UCSD-AML1 (cell line): ENCODE data around the gene GNAI1.

ENCODE experiments used
- DNase-seq: peaks from one replicate; lab custom pipeline; 2025; ENCODE audit not compliant: unreplicated experiment; lab: John Stamatoyannopoulos, UW

Gene GNAI1

DNA sequence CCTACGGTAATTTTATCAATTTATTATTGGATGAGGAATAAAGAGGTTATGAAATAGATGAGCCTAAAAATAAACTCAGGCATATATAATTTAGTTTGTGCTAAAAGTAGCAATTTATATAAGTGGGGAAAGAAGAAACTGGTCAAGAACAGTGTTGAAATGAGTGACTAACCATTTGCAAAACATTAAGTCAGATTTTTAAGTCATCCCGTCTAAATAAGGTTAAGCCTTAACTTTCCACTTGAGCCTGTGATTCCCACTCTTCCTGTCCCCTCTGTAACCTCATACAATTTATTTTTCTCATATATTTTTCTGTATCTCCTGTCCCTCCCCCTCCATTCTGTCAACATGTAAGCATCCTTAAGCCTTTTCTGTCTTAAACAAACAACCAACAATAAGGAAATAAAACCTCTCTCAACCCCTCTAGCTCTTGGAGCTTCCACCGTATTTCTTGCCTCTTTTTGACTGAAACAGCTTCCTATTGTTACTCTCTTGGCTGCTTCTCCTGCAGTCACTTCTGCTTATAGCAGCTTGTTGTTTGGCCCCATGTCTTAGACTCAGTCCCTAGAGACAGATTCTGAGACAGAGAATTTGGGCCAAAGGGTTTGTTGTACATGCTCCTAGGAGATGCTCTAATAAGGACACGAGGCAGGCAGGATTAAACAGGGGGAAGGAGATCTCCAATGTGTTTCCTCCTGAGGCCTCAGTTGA lies 109.7 kb downstream of the GNAI1 start:
- no peak for DNase-seq

- no peak for DNase-seq
These were observed 112.5 kb downstream of the GNAI1 start for GRCh38 chr7:80247144-80247543.

DNA sequence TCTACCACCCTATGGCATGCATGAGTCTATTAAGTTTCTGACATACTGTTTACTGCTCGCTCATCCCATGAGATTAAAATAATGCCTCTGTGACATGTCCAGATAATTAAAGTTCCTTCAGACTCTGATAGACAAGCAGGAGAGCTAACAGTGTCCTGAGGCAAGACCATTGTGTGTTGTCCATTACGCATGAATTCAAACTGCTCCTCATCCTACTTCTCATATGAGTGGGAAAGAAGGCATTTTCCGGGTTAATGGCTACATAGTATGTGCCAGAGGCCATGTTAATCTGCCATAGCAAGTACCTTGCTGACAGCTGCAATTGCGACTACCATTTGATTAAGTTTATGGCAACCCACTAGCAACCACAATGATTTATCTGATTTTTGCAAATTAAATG lies 113.3 kb downstream of the GNAI1 start:
- DNase-seq: no peak

DNA sequence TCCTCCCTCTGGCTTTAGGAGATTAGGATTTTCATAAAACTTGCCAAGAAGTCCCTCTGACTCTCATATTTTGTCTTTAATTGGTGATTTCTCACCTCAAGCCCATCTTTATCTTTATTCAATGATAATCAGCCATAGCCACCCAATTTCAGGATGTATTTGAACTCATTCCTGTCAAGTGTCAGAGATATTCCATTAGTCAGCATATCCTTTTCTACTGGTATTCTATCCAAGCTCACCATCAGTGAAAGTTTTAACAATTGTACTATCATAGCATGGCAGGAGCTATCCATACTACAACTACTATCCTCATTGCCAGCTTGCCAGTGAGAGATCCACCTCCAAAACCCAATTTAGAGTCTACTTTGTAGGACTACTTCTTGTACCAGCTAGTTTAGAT lies 114.6 kb downstream of the GNAI1 start:
- DNase-seq: no peak

DNA sequence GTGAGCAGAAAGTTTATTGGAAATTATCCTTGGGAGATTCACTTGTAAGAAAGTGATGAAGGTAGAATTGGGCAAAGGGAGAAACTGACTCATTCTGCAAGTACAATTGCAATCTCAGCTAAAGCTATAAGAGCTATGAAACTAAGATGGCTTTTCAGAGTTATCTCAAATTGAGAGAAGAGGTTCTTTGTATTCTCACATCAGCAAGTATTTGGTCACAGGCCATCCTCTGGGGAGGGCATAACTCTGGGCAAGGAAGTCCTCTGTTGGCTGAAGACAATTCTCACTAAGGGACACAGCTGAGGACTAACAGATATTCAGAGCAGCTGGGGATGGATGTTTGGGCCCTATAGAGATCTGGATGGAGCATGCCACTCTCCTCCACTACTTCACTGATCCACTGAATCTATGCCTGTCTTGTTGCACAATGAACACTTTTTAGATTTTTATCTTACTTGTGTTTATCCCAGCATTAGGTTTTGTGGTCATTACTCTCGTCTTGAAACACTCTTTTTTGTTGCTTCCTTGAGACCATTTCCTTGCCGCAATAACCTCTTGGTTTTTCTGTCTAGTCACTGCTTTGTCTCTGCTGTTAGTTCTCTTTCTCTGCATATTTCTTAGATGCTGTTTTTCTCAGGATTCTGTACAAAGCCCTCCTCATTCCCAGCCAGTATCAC lies 115.1 kb downstream of the GNAI1 start:
- no peak for DNase-seq

DNA sequence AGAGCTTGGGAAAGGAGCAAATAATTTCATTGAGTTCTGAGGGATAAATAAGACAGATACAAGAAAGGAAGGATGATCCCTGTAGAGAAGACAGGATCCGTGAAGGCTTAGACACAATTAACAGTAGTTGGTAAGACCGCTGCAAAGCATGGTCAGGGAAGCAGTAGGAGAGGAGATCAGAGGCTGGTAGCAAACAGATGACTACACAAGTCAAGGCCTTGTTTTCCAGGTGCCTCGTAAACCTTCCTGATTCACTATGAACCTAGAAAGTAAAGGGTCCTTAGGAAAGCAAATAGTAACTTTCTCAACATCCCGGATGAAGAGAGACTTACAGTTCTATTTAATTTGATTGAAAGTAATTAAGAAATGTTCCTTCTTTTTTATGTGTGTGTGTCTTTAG lies 118.6 kb downstream of the GNAI1 start:
- no peak for DNase-seq

GRCh38 chr7:80253653-80254052 lies 119.0 kb downstream of the GNAI1 start:
- DNase-seq: no peak

- DNase-seq: no peak
These were observed 121.0 kb downstream of the GNAI1 start for GRCh38 chr7:80255656-80256055.

GRCh38 chr7:80257756-80258155 lies 123.1 kb downstream of the GNAI1 start:
- no peak for DNase-seq

GRCh38 chr7:80260606-80261005 lies 126.0 kb downstream of the GNAI1 start:
- no peak for DNase-seq

GRCh38 chr7:80263333-80263732 lies 128.7 kb downstream of the GNAI1 start:
- no peak for DNase-seq

DNA sequence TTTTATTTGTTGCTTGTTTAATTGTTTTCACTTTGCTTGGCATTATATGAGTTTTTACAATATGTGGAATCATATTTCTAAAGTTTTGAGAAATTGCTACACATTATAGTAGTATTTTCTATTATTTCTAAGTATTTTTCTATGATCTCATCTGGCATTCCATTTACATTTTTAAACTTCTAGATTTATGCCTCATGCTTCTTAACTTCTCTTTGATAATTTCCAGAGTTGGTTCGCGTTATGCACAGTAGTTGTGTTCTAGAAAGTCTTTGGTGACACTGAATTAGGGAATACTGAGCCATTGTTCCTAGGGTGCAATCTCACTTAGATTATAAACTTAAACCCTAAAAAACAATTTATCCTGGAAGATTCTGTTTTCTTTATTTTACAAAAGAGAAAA lies 129.2 kb downstream of the GNAI1 start:
- no peak for DNase-seq

DNA sequence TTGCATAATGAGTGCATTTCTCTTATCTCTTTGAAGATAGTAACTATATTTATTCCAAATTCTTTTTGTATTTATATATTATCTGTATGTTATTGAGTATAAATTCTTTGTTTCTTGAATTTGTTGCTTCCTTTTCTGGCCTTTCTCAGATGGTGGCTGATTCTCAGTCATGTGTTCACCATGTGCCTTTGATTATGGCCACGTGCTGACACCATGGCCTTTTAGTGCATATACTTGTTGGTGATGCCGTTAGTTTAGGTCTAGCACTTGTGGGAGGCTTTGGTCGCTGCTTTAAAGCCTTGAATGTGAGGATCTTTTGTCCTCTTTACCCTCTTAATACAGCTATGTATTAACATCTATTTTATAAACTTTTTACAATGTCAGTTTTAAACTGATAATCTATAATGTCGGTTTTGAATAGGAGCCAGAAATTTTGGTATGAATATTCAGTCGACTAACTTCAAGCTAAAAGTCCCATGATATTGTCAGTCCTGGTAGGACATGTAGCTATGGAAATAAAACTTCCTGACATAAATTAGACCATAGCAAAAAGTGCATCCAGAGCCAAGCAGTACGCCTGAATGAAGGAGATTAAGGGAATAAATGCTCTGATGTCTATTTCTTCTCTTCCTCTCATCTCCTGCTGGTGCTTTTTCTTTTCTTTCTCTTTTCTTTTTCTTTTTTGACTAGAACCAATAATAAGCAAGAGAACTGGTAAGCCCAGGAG lies 130.3 kb downstream of the GNAI1 start:
- no peak for DNase-seq

DNA sequence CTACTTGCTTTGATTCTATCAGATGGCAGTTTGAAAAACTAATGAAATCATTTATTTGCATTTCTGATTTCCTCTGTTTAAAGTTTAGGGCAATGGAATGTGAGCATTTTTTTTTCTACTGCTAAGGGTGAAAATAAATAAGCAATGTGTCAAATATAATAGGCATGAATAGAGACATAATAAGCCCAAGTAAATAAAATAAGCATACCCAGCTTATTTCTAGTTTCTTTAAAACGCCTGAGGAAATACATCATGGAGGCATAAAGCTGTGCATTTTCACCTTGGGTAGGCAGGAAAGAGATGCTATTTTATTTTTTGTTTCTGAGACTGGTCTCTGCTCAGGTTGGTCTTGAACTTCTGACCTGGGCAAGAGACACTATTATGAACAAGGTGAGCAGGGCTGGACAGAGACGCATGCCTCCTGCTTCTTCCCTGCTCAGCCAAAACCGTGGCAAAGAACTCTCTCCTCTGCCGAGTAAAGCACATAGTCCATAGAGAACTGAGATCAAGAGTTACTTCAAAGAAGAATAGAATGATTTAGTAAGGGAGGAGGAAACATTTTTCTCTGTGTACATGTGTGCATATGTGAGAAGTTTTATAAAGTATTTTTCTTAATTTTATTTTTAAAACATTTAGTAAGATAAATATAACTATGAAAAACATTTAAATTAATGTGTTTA lies 138.1 kb downstream of the GNAI1 start:
- DNase-seq: no peak

DNA sequence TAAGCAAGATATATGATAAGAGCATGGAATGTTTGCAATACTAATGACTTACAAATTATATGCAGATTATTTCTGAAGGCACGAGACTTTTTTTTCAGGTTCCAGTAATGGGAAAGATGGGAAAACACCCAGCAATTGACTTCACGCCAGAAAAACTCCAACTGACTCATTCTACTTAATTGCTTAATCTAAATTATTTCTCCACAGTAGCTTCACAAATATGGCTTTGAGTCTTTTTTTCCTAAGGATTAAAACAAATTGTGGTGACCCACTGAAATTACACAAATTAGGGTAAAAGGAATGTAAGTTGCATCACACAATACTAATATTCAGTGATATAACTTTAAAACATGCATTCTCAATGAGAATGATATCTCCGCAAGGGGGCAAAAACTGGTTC lies 138.7 kb downstream of the GNAI1 start:
- no peak for DNase-seq

DNA sequence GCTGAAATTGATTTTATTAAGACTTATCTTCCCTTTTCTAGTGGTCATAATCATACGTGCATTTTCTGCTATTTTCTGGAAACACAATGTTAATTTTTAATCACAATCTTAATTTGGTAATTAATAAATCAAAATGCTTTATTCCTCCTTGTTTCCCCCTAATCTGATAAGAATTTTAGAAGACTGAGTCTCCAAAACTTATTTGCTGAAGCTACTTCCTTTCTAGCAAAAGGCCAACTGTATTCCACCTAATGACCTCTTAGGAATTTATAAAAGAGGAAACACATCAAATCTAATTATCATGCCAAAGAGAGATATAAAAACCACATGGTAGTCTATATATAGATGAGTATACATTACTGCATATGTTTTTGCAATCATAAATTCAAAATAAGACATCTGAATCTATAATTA lies 140.6 kb downstream of the GNAI1 start:
- DNase-seq: no peak
